Hepatocyte (in vitro differentiated cells): ENCODE results near the gene CXCL10. TPM values are rescaled to one million over a fixed set of nuclear protein-coding genes. Genes with fewer than 3 reads are reported as not detected.

Source experiments
- DNase-seq: peaks from one replicate; pipeline ENCODE4 v3.0.0-alpha.2; 2016; ENCODE audit warnings: low spot score
- H2AFZ ChIP-seq: fragments of 200-600 bp; sonication (generic); 2 replicates; pipeline ENCODE4 v1.6.0; 2016; ENCODE audit warnings: antibody characterized with exemption, mild to moderate bottlenecking
- H3K27ac ChIP-seq: fragments of 200-600 bp; sonication (generic); 2 replicates; pipeline ENCODE4 v1.5.1; 2016; ENCODE audit warnings: mild to moderate bottlenecking
- H3K27me3 ChIP-seq: fragments of 200-600 bp; sonication (generic); 2 replicates; pipeline ENCODE4 v1.6.1; 2016
- H3K36me3 ChIP-seq: fragments of 200-600 bp; sonication (generic); replicated peaks from 2 replicates; pipeline ENCODE4 v1.5.1; 2016; ENCODE audit warnings: low read depth; ENCODE audit not compliant: insufficient read depth
- H3K4me1 ChIP-seq: fragments of 200-600 bp; sonication (generic); 2 replicates; pipeline ENCODE4 v1.5.1; 2016; ENCODE audit warnings: mild to moderate bottlenecking, moderate library complexity; ENCODE audit not compliant: insufficient read depth
- H3K4me2 ChIP-seq: fragments of 200-600 bp; sonication (generic); 2 replicates; pipeline ENCODE4 v1.6.0; 2016
- H3K4me3 ChIP-seq: fragments of 200-600 bp; sonication (generic); 2 replicates; pipeline ENCODE4 v1.5.1; 2016; ENCODE audit warnings: mild to moderate bottlenecking
- H3K79me2 ChIP-seq: fragments of 200-600 bp; sonication (generic); 2 replicates; pipeline ENCODE4 v1.6.0; 2017; ENCODE audit warnings: mild to moderate bottlenecking
- H3K9me2 ChIP-seq: fragments of 200-600 bp; sonication (generic); replicated peaks from 2 replicates; pipeline ENCODE4 v1.6.0; 2017; ENCODE audit warnings: mild to moderate bottlenecking; ENCODE audit not compliant: insufficient read depth
- H3K9me3 ChIP-seq: fragments of 200-600 bp; sonication (generic); 2 replicates; pipeline ENCODE4 v1.5.1; 2016; ENCODE audit warnings: low read depth, mild to moderate bottlenecking
- H4K20me1 ChIP-seq: fragments of 200-600 bp; sonication (generic); 2 replicates; pipeline ENCODE4 v1.6.0; 2016; ENCODE audit warnings: mild to moderate bottlenecking; ENCODE audit not compliant: insufficient read depth, poor library complexity, severe bottlenecking
- CTCF ChIP-seq: fragments of 200-600 bp; sonication (generic); IDR thresholded peaks from 2 replicates; pipeline ENCODE4 v1.5.1; 2016; ENCODE audit warnings: antibody characterized with exemption, mild to moderate bottlenecking; ENCODE audit not compliant: poor library complexity
- EZH2 ChIP-seq: fragments of 200-600 bp; sonication (generic); IDR thresholded peaks from 2 replicates; pipeline ENCODE4 v1.6.1; 2016; ENCODE audit warnings: antibody characterized with exemption, mild to moderate bottlenecking, borderline replicate concordance
- EZH2phosphoT487 ChIP-seq: fragments of 200-600 bp; sonication (generic); IDR thresholded peaks from one replicate; pipeline ENCODE4 v1.6.1; 2018; ENCODE audit warnings: antibody characterized with exemption, mild to moderate bottlenecking, low read depth, moderate library complexity; ENCODE audit not compliant: unreplicated experiment, severe bottlenecking
- WGBS: methylation state at CpG from one replicate; pipeline ENCODE4 v1.1.6; 2016; ENCODE audit warnings: low lambda C conversion rate; ENCODE audit errors: missing lambda C conversion rate; 5-methylcytosine and 5-hydroxymethylcytosine counted together
- polyA plus RNA-seq: library from polyadenylated mRNA; unstranded; fragments of >200 nt; fragmentation: Nextera tagmentation; extraction: Ambion mirVana; gene quantifications from 2 replicates; pipeline ENCODE4 v1.2.1, GENCODE V29; 2016
- total RNA-seq: library from RNA; depleted of rRNA; stranded (reverse); fragments of >200 nt; gene quantifications from 2 replicates; pipeline ENCODE4 v1.2.3, GENCODE V29; 2014

The CXCL10 gene
- total and polyA plus RNA-seq, 2 experiments from 2014 or later, result 2.8 to 7.4 TPM

DNA sequence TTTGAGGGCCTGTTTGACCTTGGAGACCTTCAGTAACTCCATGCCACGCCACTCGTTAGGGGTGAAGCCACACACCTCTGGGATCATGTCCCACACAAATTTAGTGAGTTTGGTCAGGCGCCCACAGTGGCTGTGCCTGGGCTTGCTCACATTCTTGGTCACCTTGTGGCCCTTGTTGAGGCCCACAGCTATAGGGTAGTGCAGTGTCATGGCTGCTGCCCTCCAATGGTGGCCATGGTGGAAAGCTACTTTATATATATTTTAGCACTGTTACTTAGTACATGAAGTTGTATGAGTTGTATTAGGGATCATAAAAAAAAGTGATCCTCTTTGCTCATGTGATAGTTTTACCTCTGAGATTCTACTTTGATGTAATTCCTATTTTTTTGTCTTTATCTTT, 13.6 kb upstream of the CXCL10 start:
- Histone ChIP-seq H3K4me1 (no peaks in the 10 kb centered on the region), H3K27ac (no peak overlapping the region), H3K4me3 (no peak overlapping the region), H3K9me3 (no peaks in the 10 kb centered on the region), H4K20me1 (no peaks in the 10 kb centered on the region), H3K27me3 (no peaks in the 10 kb centered on the region), H2AFZ (no peak overlapping the region), H3K4me2 (no peak overlapping the region), H3K36me3 (no peaks in the 10 kb centered on the region), H3K9me2 (no peaks in the 10 kb centered on the region), H3K79me2 (no peaks in the 10 kb centered on the region)
- no peak for DNase-seq
- TF ChIP-seq EZH2phosphoT487 (no peak), EZH2 (no peak), CTCF (no peak)
- WGBS, result 94% methylated on average over 3 of the region's 3 CpGs

- Histone ChIP-seq H3K4me3 (no peak within 1 kb of the TSS), H3K79me2 (no peaks in the 10 kb centered on the region), H3K4me1 (no peaks in the 10 kb centered on the region), H3K4me2 (no peak within 1 kb of the TSS), H4K20me1 (no peaks in the 10 kb centered on the region), H3K27ac (no peak within 1 kb of the TSS), H3K36me3 (no peaks in the 10 kb centered on the region), H3K9me3 (no peaks in the 10 kb centered on the region), H3K27me3 (no peaks in the 10 kb centered on the region), H2AFZ (no peak within 1 kb of the TSS), H3K9me2 (no peaks in the 10 kb centered on the region)
- TF ChIP-seq CTCF (no peak), EZH2phosphoT487 (no peak), EZH2 (no peak)
- 91% methylated on average over 2 of the region's 2 CpGs for WGBS
- DNase-seq, result no peak
These were observed 12.6 kb upstream of the CXCL10 start, which contains the start of gene CXCL11 for GRCh38 chr4:76035799-76036380. TSS of gene CXCL11 (minus strand) at chr4:76036070. CDS start at chr4:76035987, 83 bp downstream.

DNA sequence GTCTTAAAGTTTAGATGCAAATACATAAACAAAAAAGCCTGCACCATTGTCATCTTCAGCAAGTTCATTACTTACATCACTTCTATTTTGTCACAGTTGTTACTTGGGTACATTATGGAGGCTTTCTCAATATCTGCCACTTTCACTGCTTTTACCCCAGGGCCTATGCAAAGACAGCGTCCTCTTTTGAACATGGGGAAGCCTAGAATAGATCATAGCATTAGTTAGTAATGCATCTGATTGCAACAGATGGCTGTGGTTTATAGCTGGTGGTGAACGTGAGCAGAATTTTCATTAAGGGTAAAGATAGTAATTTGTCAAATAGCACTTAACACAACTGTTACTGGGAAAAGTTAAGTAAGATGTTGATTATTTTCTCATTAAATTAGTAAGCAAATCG, 11.8 kb upstream of the CXCL10 start:
- no peaks in the 10 kb centered on the region for H4K20me1 ChIP-seq
- no peaks in the 10 kb centered on the region for H3K79me2 ChIP-seq
- DNase-seq, result no peak
- no peak overlapping the region for H2AFZ ChIP-seq
- TF ChIP-seq EZH2 (no peak), EZH2phosphoT487 (no peak), CTCF (no peak)
- H3K4me1 ChIP-seq, result no peaks in the 10 kb centered on the region
- peaks cover 2% of the 10 kb centered on the region for H3K27me3 ChIP-seq
- no peaks in the 10 kb centered on the region for H3K9me3 ChIP-seq
- H3K36me3 ChIP-seq, result no peaks in the 10 kb centered on the region
- no peak overlapping the region for H3K4me2 ChIP-seq
- H3K9me2 ChIP-seq, result no peaks in the 10 kb centered on the region
- H3K4me3 ChIP-seq, result no peak overlapping the region
- WGBS, result 62% methylated on average over 3 of the region's 3 CpGs
- H3K27ac ChIP-seq, result no peak overlapping the region

DNA sequence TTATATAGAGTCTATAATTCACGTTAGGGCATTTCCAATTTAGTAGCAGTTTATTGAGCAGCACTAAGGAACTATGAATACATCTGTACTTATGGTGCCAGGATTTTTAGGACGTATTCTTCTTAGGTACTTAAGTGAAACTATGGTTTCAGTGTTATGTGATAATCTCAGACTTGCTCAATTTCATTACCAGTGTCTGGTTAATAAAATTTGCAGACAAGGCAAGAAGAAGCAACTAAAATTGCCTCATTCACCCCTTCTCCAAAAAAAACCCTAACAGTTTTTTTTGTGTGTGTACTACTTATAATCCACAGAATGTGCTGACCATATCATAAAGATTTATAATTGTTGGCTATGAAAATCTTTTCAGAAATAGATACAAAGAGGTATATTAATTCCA, 6.0 kb upstream of the CXCL10 start:
- no peak overlapping the region for H3K4me3 ChIP-seq
- H3K27ac ChIP-seq, result no peak overlapping the region

More for the DNA sequence above, 6.0 kb upstream of the CXCL10 start:
- Histone ChIP-seq H3K27me3 (peaks cover 2% of the 10 kb centered on the region), H3K9me2 (no peaks in the 10 kb centered on the region), H3K4me2 (no peak overlapping the region), H3K79me2 (no peaks in the 10 kb centered on the region), H3K36me3 (no peaks in the 10 kb centered on the region), H3K4me1 (no peaks in the 10 kb centered on the region), H3K9me3 (no peaks in the 10 kb centered on the region), H4K20me1 (no peaks in the 10 kb centered on the region), H2AFZ (no peak overlapping the region)
- 73% methylated on average over 2 of the region's 2 CpGs for WGBS
- DNase-seq, result no peak
- TF ChIP-seq EZH2phosphoT487 (no peak), CTCF (no peak)
